Prostate gland (tissue), 2 donors: ENCODE data around the gene LTC4S. TPM values are rescaled to one million over a fixed set of nuclear protein-coding genes. Genes with fewer than 3 reads are reported as not detected.

Experiments
- DNase-seq: peaks from one replicate; pipeline ENCODE4 v3.0.0-alpha.2; 2019; ENCODE audit warnings: low spot score
- H3K27ac ChIP-seq, 2 donors: fragments of 200-600 bp; sonication (generic); 2 replicates each; pipeline ENCODE4 v1.5.1; 2017 to 2019
- H3K27me3 ChIP-seq: fragments of 200-600 bp; sonication (generic); replicated peaks from 2 replicates; pipeline ENCODE4 v1.5.1; 2019; ENCODE audit not compliant: insufficient read depth
- H3K36me3 ChIP-seq, 2 donors: fragments of 200-600 bp; sonication (generic); 1 replicate in 1 of 2; 2 replicates in 1 of 2; pipeline versions ENCODE4 v1.5.1 to v1.8.1; 2017 to 2019
- H3K4me1 ChIP-seq: fragments of 200-600 bp; sonication (generic); replicated peaks from 2 replicates; pipeline ENCODE4 v1.5.1; 2019
- H3K4me3 ChIP-seq, 2 donors: fragments of 200-600 bp; sonication (generic); 2 replicates each; pipeline ENCODE4 v1.5.1; 2017 to 2019
- H3K9me3 ChIP-seq: fragments of 200-600 bp; sonication (generic); 2 replicates; pipeline ENCODE4 v1.5.1; 2017
- CTCF ChIP-seq, 4 experiments: fragments of 200-600 bp in 2 of 4; fragments of 450-650 bp in 2 of 4; sonication (generic) in 2 of 4; IDR thresholded peaks; 1 replicate in 3 of 4; 2 replicates in 1 of 4; pipeline ENCODE4 v1.5.1; 2016 to 2019; ENCODE audit warnings: antibody characterized with exemption in 4 of 4, mild to moderate bottlenecking in 2 of 4, moderate library complexity in 2 of 4
- POLR2A ChIP-seq: fragments of 450-650 bp; IDR thresholded peaks from one replicate; pipeline ENCODE4 v1.6.1; 2016; ENCODE audit warnings: antibody characterized with exemption, mild to moderate bottlenecking
- POLR2AphosphoS5 ChIP-seq: sonication (generic); formaldehyde crosslinking; IDR thresholded peaks from one replicate; pipeline ENCODE4 v1.6.1; 2017; ENCODE audit warnings: antibody characterized with exemption
- WGBS: methylation state at CpG from one replicate; pipeline ENCODE4 v1.1.5; 2018; 5-methylcytosine and 5-hydroxymethylcytosine counted together
- intact Hi-C: fragments of 100-400 bp; cut with DNase I; formaldehyde crosslinking; loops from one replicate; pipeline ENCODE4 v1.14.2; 2022
- total RNA-seq, 2 donors: library from RNA; depleted of rRNA; stranded (reverse); fragments of >200 nt; gene quantifications; one replicate each; pipeline ENCODE4 v1.1.0, GENCODE V29; 2016

The LTC4S gene
- total RNA-seq, 2 donors from 2014 or later = 7.8 to 8.2 TPM

- H3K4me1 ChIP-seq = no peaks in the 10 kb centered on the region
- no peaks in the 10 kb centered on the region for H3K27me3 ChIP-seq
- H3K4me3 ChIP-seq = no peak overlapping the region
- no peaks in the 10 kb centered on the region for H3K9me3 ChIP-seq
- peaks cover 16 to 30% of the 10 kb centered on the region in 2 donors for H3K36me3 ChIP-seq
- WGBS = 91% methylated on average over 7 of the region's 7 CpGs
- intact Hi-C loops = no loop called here
- TF ChIP-seq POLR2AphosphoS5 = no peak
- no peak for TF ChIP-seq POLR2A
- no peak for TF ChIP-seq CTCF (IDR thresholded peaks at IDR 0.05)
- no peak for DNase-seq
- no peak overlapping the region for H3K27ac ChIP-seq
Measured at GRCh38 chr5:179830818-179831468, 37.2 kb downstream of the LTC4S start.

- intact Hi-C loops = no loop called here
- TF ChIP-seq CTCF (IDR thresholded peaks at IDR 0.05) (no peak), POLR2AphosphoS5 (no peak), POLR2A (no peak)
- DNase-seq = no peak
- Histone ChIP-seq H3K27ac (no peak overlapping the region), H3K9me3 (no peaks in the 10 kb centered on the region), H3K27me3 (no peaks in the 10 kb centered on the region), H3K4me3 (no peak overlapping the region), H3K4me1 (no peaks in the 10 kb centered on the region), H3K36me3 (peaks cover 18 to 36% of the 10 kb centered on the region in 2 donors)
- WGBS = 94% methylated on average over 20 of the region's 20 CpGs
Measured at GRCh38 chr5:179832039-179832745, 38.4 kb downstream of the LTC4S start.

GRCh38 chr5:179833056-179833708 lies 39.4 kb downstream of the LTC4S start:
- TF ChIP-seq POLR2A = no peak
- TF ChIP-seq POLR2AphosphoS5 = no peak
- no peak for TF ChIP-seq CTCF (IDR thresholded peaks at IDR 0.05)
- DNase-seq = no peak
- H3K27ac ChIP-seq = no peak overlapping the region
- 82% methylated on average over 22 of the region's 23 CpGs for WGBS
- no peaks in the 10 kb centered on the region for H3K27me3 ChIP-seq
- no peaks in the 10 kb centered on the region for H3K4me1 ChIP-seq
- intact Hi-C loops = no loop called here
- peaks cover 18 to 44% of the 10 kb centered on the region in 2 donors for H3K36me3 ChIP-seq
- H3K4me3 ChIP-seq = no peak overlapping the region
- no peaks in the 10 kb centered on the region for H3K9me3 ChIP-seq

- DNase-seq = no peak
- no peaks in the 10 kb centered on the region for H3K27me3 ChIP-seq
- H3K4me3 ChIP-seq = no peak overlapping the region
- intact Hi-C loops = no loop called here
- 92% methylated on average over 3 of the region's 3 CpGs for WGBS
- no peak overlapping the region for H3K27ac ChIP-seq
- no peak for TF ChIP-seq CTCF (IDR thresholded peaks at IDR 0.05)
- no peak for TF ChIP-seq POLR2A
- TF ChIP-seq POLR2AphosphoS5 = no peak
- H3K9me3 ChIP-seq = no peaks in the 10 kb centered on the region
- H3K4me1 ChIP-seq = no peaks in the 10 kb centered on the region
- H3K36me3 ChIP-seq = peaks cover 18 to 44% of the 10 kb centered on the region in 2 donors
Measured at GRCh38 chr5:179833709-179834070, 39.9 kb downstream of the LTC4S start.
